GM12872 (cell line): ENCODE data around the gene P2RY14.

Source experiments
- TF ChIP-seq, protein P1 (sequence below): IDR thresholded peaks from 3 replicates; pipeline ENCODE4 v1.5.1; 2011; ENCODE audit warnings: low read depth, mild to moderate bottlenecking, low read length, moderate library complexity; ENCODE audit not compliant: insufficient read depth

P2RY14 gene

DNA sequence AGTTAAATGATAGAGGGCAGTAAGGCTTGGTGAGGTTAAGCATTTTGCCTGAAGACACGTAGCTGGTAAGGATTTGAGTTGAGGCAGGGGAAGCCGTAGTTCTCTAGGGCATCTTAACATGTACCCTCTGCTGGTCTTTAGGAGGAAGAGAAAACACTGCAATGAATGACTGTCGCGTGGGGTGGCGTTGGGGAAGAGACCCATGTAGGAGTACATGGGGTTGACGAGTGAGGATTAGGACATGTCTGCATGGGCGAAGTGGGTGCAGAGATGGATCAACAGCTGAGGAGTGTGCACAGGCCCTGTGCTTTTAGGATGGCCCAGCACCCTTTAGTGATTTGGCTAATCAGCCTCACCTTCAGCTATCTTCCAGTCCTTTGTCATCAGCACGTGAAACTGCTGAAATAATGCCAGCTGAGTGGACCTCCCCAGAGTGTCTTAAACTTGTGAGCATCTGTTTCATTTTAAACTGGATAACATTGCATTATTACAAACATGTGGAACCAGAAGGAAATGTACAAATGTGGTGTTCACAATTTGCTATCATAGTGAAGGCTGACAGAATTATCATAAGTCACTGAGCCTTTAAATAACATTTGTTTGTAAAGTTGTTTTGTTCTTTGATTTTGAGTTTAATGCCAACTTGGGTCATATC is 15.3 kb downstream of the P2RY14 start:
- TF ChIP-seq, protein P1, sequence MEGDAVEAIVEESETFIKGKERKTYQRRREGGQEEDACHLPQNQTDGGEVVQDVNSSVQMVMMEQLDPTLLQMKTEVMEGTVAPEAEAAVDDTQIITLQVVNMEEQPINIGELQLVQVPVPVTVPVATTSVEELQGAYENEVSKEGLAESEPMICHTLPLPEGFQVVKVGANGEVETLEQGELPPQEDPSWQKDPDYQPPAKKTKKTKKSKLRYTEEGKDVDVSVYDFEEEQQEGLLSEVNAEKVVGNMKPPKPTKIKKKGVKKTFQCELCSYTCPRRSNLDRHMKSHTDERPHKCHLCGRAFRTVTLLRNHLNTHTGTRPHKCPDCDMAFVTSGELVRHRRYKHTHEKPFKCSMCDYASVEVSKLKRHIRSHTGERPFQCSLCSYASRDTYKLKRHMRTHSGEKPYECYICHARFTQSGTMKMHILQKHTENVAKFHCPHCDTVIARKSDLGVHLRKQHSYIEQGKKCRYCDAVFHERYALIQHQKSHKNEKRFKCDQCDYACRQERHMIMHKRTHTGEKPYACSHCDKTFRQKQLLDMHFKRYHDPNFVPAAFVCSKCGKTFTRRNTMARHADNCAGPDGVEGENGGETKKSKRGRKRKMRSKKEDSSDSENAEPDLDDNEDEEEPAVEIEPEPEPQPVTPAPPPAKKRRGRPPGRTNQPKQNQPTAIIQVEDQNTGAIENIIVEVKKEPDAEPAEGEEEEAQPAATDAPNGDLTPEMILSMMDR, result no peak

DNA sequence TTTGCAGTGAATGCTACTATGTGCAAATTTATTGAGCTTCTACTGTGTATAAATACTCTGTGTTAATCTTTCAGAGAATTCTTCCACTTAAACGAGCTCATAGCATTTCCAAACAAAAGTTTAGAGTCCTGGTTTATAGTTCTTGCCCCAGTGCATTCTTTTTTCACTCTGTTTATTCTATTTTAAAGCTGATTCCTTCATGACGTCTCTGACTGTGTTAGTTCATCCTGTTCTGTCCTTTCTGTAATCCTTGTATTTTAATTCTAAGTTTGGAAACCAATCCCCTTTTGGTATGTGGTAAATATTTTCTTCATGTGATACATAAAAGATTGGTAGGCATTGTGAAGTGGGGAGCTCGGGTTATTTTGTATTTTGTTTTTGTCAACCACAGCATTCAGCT is 18.7 kb downstream of the P2RY14 start:
- TF ChIP-seq, protein P1, result no peak

DNA sequence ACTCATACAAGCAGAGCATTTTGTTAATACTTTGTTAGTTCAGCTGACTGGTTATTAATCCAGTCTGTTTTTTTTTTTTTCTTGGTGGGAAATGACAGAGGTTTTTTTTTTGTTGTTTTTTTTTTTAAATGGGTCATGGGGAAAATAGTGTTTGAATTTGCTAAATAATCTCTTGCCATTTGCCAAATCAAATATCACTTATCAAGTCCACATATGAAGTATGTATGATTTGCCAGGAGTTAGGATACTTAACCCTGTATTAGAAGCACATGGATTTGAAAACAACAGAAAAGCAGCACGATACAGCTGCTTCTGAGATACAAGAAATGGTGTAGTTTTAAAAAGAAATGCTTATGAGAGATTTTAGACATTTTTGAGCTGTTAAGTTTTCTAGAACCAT is 21.6 kb downstream of the P2RY14 start:
- TF ChIP-seq, protein P1, result no peak

- TF ChIP-seq, protein P1, result no peak
Observed at GRCh38 chr3:151248772-151249337, 29.5 kb downstream of the P2RY14 start.

- TF ChIP-seq, protein P1, result no peak
Observed at GRCh38 chr3:151236736-151237135, 41.6 kb downstream of the P2RY14 start.

DNA sequence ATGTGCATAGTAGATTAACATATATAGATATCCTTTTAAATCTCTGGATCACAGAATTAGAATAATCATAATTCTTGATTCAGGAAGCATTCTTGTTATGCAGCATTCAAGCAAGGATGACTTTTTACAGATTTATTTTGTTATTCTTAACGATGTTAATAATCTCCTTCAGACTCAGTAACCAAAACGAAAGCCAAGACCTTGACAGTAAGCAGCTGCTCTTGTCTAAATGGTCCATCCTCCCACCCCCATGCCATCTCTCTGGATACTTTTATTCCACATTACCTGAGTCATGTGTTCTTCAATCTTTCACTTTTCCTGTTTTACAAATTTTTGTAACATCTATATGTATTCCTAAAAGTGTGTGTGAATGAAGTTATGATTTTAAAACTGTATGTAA is 42.0 kb downstream of the P2RY14 start:
- TF ChIP-seq, protein P1, result no peak

DNA sequence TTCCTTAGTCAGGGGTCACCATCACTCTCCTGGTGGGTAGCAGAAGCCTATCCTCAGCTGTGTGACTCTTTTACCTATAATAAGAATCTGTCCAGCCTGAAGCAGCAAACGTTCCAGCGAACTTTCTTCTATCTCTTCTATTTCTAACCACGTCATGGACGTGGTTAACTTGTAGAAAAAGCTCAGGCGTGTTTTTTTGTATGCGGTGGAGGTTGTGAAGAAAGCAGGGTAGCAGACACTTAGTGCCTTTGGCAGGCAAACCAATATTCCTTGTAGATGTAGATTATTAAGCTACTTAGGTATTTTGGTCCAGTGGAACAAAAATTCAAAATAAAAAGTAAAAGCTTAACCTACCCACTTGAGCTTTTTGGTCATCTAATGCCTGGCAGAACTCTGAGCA is 43.5 kb downstream of the P2RY14 start:
- TF ChIP-seq, protein P1, result no peak
